OCI-LY7 (cell line): ENCODE measurements around the gene ADGRD1. TPM values are rescaled to one million over a fixed set of nuclear protein-coding genes. Genes with fewer than 3 reads are reported as not detected.

Experiments used
- BruUV-seq: library from RNA; stranded (reverse); fragments of 400-500 nt; replicated peaks from 2 replicates; lab custom pipeline; 2021; lab: Mats Ljungman, UMichigan
- CTCF ChIA-PET: fragments of 300-600 bp; sonication (Branson Sonifier 250); formaldehyde crosslinking; loops from one replicate; lab custom pipeline; 2022; ENCODE audit warnings: antibody characterized with exemption; ENCODE audit not compliant: unreplicated experiment; lab: Charles Lee
- POLR2A ChIA-PET: fragments of 300-600 bp; sonication (Branson Sonifier 250); formaldehyde crosslinking; loops from one replicate; lab custom pipeline; 2022; ENCODE audit warnings: antibody characterized with exemption; lab: Charles Lee
- DNase-seq: peaks from one replicate; pipeline ENCODE4 v3.0.0-alpha.2; 2015; ENCODE audit warnings: low spot score
- H2AFZ ChIP-seq: fragments of 200-600 bp; sonication (generic), shearing (Covaris generic); 2 replicates; pipeline ENCODE4 v1.6.1; 2014; ENCODE audit warnings: mild to moderate bottlenecking, antibody characterized with exemption, low read length, moderate library complexity
- H3K27ac ChIP-seq: fragments of 200-600 bp; sonication (generic); 2 replicates; pipeline ENCODE4 v1.5.1; 2014; ENCODE audit warnings: mixed run types, low read depth, mild to moderate bottlenecking, moderate library complexity, low read length, inconsistent platforms; ENCODE audit not compliant: poor library complexity, severe bottlenecking
- H3K36me3 ChIP-seq: fragments of 200-600 bp; sonication (generic); 2 replicates; pipeline ENCODE4 v1.6.1; 2014; ENCODE audit warnings: mild to moderate bottlenecking, antibody characterized with exemption, low read length, moderate library complexity, mixed read lengths; ENCODE audit not compliant: insufficient read depth
- H3K4me1 ChIP-seq: fragments of 200-600 bp; sonication (generic); 2 replicates; pipeline ENCODE4 v1.5.1; 2014; ENCODE audit warnings: mild to moderate bottlenecking, low read length; ENCODE audit not compliant: insufficient read depth, poor library complexity, severe bottlenecking
- H3K4me2 ChIP-seq: fragments of 200-600 bp; sonication (generic); 2 replicates; pipeline ENCODE4 v1.6.1; 2014; ENCODE audit warnings: mild to moderate bottlenecking, low read length
- H3K4me3 ChIP-seq: fragments of 200-600 bp; sonication (generic); 2 replicates; pipeline ENCODE4 v1.5.1; 2014; ENCODE audit warnings: mild to moderate bottlenecking, low read depth, low read length; ENCODE audit not compliant: poor library complexity, severe bottlenecking
- H3K79me2 ChIP-seq: fragments of 200-600 bp; sonication (generic); 2 replicates; pipeline ENCODE4 v1.6.1; 2016; ENCODE audit warnings: low read depth, mild to moderate bottlenecking, low read length, moderate library complexity, mixed read lengths; ENCODE audit not compliant: insufficient read depth
- H3K9me2 ChIP-seq: fragments of 200-600 bp; sonication (generic); 2 replicates; pipeline ENCODE4 v1.6.1; 2016; ENCODE audit warnings: mild to moderate bottlenecking, low read length, mixed read lengths; ENCODE audit not compliant: insufficient read depth
- H3K9me3 ChIP-seq: fragments of 200-600 bp; sonication (generic); 2 replicates; pipeline ENCODE4 v1.6.1; 2014; ENCODE audit warnings: mild to moderate bottlenecking, mixed run types, low read length, mixed read lengths
- H4K20me1 ChIP-seq: fragments of 200-600 bp; sonication (generic); 2 replicates; pipeline ENCODE4 v1.6.1; 2014; ENCODE audit warnings: mild to moderate bottlenecking, antibody characterized with exemption, low read length, moderate library complexity, mixed read lengths; ENCODE audit not compliant: insufficient read depth
- CTCF ChIP-seq: fragments of 200-600 bp; sonication (generic); conservative IDR thresholded peaks from 2 replicates; pipeline ENCODE4 v1.5.1; 2014; ENCODE audit warnings: mild to moderate bottlenecking, antibody characterized with exemption, low read length, moderate library complexity, mixed read lengths
- EZH2phosphoT487 ChIP-seq: fragments of 200-600 bp; sonication (generic); IDR thresholded peaks from 2 replicates; pipeline ENCODE4 v1.6.1; 2018; ENCODE audit warnings: low read depth, borderline replicate concordance, mild to moderate bottlenecking, mixed run types, antibody characterized with exemption, low read length, moderate library complexity, mixed read lengths
- intact Hi-C: fragments of 100-400 bp; cut with micrococcal nuclease; formaldehyde crosslinking; loops from one replicate; pipeline ENCODE4 v1.10.0; 2022; ENCODE audit not compliant: unreplicated experiment
- total RNA-seq, 2 experiments: library from RNA; depleted of rRNA in 1 of 2; stranded (reverse); fragments of >200 nt in 1 of 2; shearing (Covaris generic) in 1 of 2; gene quantifications; 2 replicates each; pipeline ENCODE4 v1.2.3, GENCODE V29; 2014 to 2022

The ADGRD1 gene
- total RNA-seq, 2 experiments from 2014 or later = 1.0 to 1.7 TPM

GRCh38 chr12:131105736-131106348 lies 152.1 kb downstream of the ADGRD1 start:
- POLR2A ChIA-PET = interaction anchor here (1.2 kb wide), 1 partner anchor 136 kb away, joined by 3 read pairs; no protein-coding TSS in a partner anchor
- intact Hi-C loops = loop anchor here (2.0 to 10.0 kb wide), 2 partner anchors 27 to 191 kb away; no protein-coding TSS in a partner anchor
- BruUV-seq = no TSS peak

GRCh38 chr12:131106349-131106941 lies 152.7 kb downstream of the ADGRD1 start:
- Histone ChIP-seq H3K4me2 (no peak overlapping the region), H3K4me3 (no peak overlapping the region), H3K79me2 (no peaks in the 10 kb centered on the region), H3K27ac (no peak overlapping the region), H3K9me3 (no peaks in the 10 kb centered on the region), H4K20me1 (no peaks in the 10 kb centered on the region), H3K4me1 (peaks cover 9% of the 10 kb centered on the region), H3K36me3 (no peaks in the 10 kb centered on the region), H3K9me2 (no peaks in the 10 kb centered on the region), H2AFZ (no peak overlapping the region)
- intact Hi-C loops = loop anchor here (10.0 kb wide), 1 partner anchor 192 kb away; no protein-coding TSS in a partner anchor
- BruUV-seq = no TSS peak
- CTCF ChIA-PET = no interaction called here
- no peak for DNase-seq
- POLR2A ChIA-PET = interaction anchor here (1.2 kb wide), 1 partner anchor 136 kb away, joined by 3 read pairs; no protein-coding TSS in a partner anchor
- TF ChIP-seq CTCF = no peak
- no peak for TF ChIP-seq EZH2phosphoT487

More at GRCh38 chr12:131105736-131106348, 152.1 kb downstream of the ADGRD1 start:
- Histone ChIP-seq H2AFZ (no peak overlapping the region), H3K4me3 (no peak overlapping the region), H3K9me3 (no peaks in the 10 kb centered on the region), H3K9me2 (no peaks in the 10 kb centered on the region), H3K36me3 (no peaks in the 10 kb centered on the region), H4K20me1 (no peaks in the 10 kb centered on the region), H3K79me2 (no peaks in the 10 kb centered on the region), H3K4me2 (no peak overlapping the region), H3K4me1 (peaks cover 10% of the 10 kb centered on the region), H3K27ac (no peak overlapping the region)
- no peak for TF ChIP-seq EZH2phosphoT487
- TF ChIP-seq CTCF = no peak
- no peak for DNase-seq
- CTCF ChIA-PET = no interaction called here
